MM.1S (cell line): ENCODE data around the gene PIEZO2.

Experiments
- DNase-seq: peaks from one replicate; pipeline ENCODE4 v3.0.0-alpha.2; 2015
- H2AFZ ChIP-seq: fragments of 300-600 bp; sonication (generic); 2 replicates; pipeline ENCODE4 v1.6.0; 2016; ENCODE audit warnings: antibody characterized with exemption, low read length
- H3F3A ChIP-seq: fragments of 300-600 bp; sonication (generic); 2 replicates; pipeline ENCODE4 v1.6.1; 2016; ENCODE audit warnings: mild to moderate bottlenecking, antibody characterized with exemption, low read length, moderate library complexity, mixed read lengths; ENCODE audit not compliant: insufficient read depth
- H3K27ac ChIP-seq: fragments of 300-600 bp; sonication (generic); 2 replicates; pipeline ENCODE4 v1.5.1; 2016; ENCODE audit warnings: mild to moderate bottlenecking, low read length
- H3K27me3 ChIP-seq: fragments of 300-600 bp; sonication (generic); replicated peaks from 2 replicates; pipeline ENCODE4 v1.6.0; 2016; ENCODE audit warnings: low read length; ENCODE audit not compliant: insufficient read depth
- H3K36me3 ChIP-seq: fragments of 300-600 bp; sonication (generic); replicated peaks from 2 replicates; pipeline ENCODE4 v1.6.1; 2016; ENCODE audit warnings: mild to moderate bottlenecking, low read length, mixed read lengths; ENCODE audit not compliant: insufficient read depth
- H3K4me1 ChIP-seq: fragments of 300-600 bp; sonication (generic); 2 replicates; pipeline ENCODE4 v1.6.1; 2016; ENCODE audit warnings: low read length, mixed read lengths
- H3K4me2 ChIP-seq: fragments of 300-600 bp; sonication (generic); 2 replicates; pipeline ENCODE4 v1.6.0; 2016; ENCODE audit warnings: low read depth, low read length
- H3K4me3 ChIP-seq: fragments of 300-600 bp; sonication (generic); 2 replicates; pipeline ENCODE4 v1.5.1; 2016; ENCODE audit warnings: low read length, mixed read lengths
- H3K79me2 ChIP-seq: fragments of 300-600 bp; sonication (generic); 2 replicates; pipeline ENCODE4 v1.6.1; 2016; ENCODE audit warnings: mixed run types, low read length, mixed read lengths
- H3K9ac ChIP-seq: fragments of 300-600 bp; sonication (generic); 2 replicates; pipeline ENCODE4 v1.6.1; 2016; ENCODE audit warnings: low read length, mixed read lengths
- H3K9me2 ChIP-seq: fragments of 300-600 bp; sonication (generic); replicated peaks from 2 replicates; pipeline ENCODE4 v1.6.1; 2016; ENCODE audit warnings: mild to moderate bottlenecking, low read length, mixed read lengths; ENCODE audit not compliant: insufficient read depth
- H3K9me3 ChIP-seq: fragments of 300-600 bp; sonication (generic); replicated peaks from 2 replicates; pipeline ENCODE4 v1.6.1; 2016; ENCODE audit warnings: mild to moderate bottlenecking, low read length, mixed read lengths; ENCODE audit not compliant: insufficient read depth
- H4K20me1 ChIP-seq: fragments of 300-600 bp; sonication (generic); 2 replicates; pipeline ENCODE4 v1.6.1; 2016; ENCODE audit warnings: mild to moderate bottlenecking, low read length, moderate library complexity, mixed read lengths; ENCODE audit not compliant: insufficient read depth
- CTCF ChIP-seq: fragments of 300-600 bp; sonication (generic); IDR thresholded peaks from 2 replicates; pipeline ENCODE4 v1.5.1; 2016; ENCODE audit warnings: antibody characterized with exemption, low read length, mixed read lengths
- EZH2 ChIP-seq: fragments of 300-600 bp; sonication (generic); optimal IDR thresholded peaks from 2 replicates; pipeline ENCODE3; 2017; ENCODE audit warnings: low read depth, mild to moderate bottlenecking, antibody characterized with exemption, low read length, mixed read lengths
- EZH2phosphoT487 ChIP-seq: fragments of 300-600 bp; sonication (generic); IDR thresholded peaks from 2 replicates; pipeline ENCODE4 v1.6.1; 2018; ENCODE audit warnings: antibody characterized with exemption, low read length

Gene PIEZO2

GRCh38 chr18:11148680-11149440 is 509 bp downstream of the PIEZO2 start:
- no peak overlapping the region for H3K4me2 ChIP-seq
- no peaks in the 10 kb centered on the region for H3K79me2 ChIP-seq
- no peaks in the 10 kb centered on the region for H3K4me1 ChIP-seq
- no peaks in the 10 kb centered on the region for H3K36me3 ChIP-seq
- DNase-seq = no peak
- H3K27ac ChIP-seq = no peak overlapping the region
- H4K20me1 ChIP-seq = no peaks in the 10 kb centered on the region
- H3K4me3 ChIP-seq = no peak overlapping the region
- H3K9me3 ChIP-seq = no peaks in the 10 kb centered on the region
- no peak overlapping the region for H2AFZ ChIP-seq
- H3K9ac ChIP-seq = no peak overlapping the region
- TF ChIP-seq CTCF = no peak
- TF ChIP-seq EZH2 = no peak
- TF ChIP-seq EZH2phosphoT487 = no peak
- no peaks in the 10 kb centered on the region for H3F3A ChIP-seq
- H3K27me3 ChIP-seq = no peaks in the 10 kb centered on the region
- no peaks in the 10 kb centered on the region for H3K9me2 ChIP-seq

GRCh38 chr18:11147962-11148679 is 1.2 kb downstream of the PIEZO2 start:
- H3K4me2 ChIP-seq = no peak overlapping the region
- H3K4me3 ChIP-seq = no peak overlapping the region
- H3K4me1 ChIP-seq = no peaks in the 10 kb centered on the region
- H3K9ac ChIP-seq = no peak overlapping the region
- H3K9me3 ChIP-seq = no peaks in the 10 kb centered on the region
- no peaks in the 10 kb centered on the region for H3K9me2 ChIP-seq
- no peaks in the 10 kb centered on the region for H3K36me3 ChIP-seq
- no peaks in the 10 kb centered on the region for H3K27me3 ChIP-seq
- no peak for DNase-seq
- no peak overlapping the region for H3K27ac ChIP-seq
- no peaks in the 10 kb centered on the region for H3K79me2 ChIP-seq
- no peaks in the 10 kb centered on the region for H3F3A ChIP-seq
- TF ChIP-seq EZH2 (no peak), EZH2phosphoT487 (no peak), CTCF (no peak)
- no peaks in the 10 kb centered on the region for H4K20me1 ChIP-seq
- H2AFZ ChIP-seq = no peak overlapping the region

- Histone ChIP-seq H3K4me3 (no peak overlapping the region), H3K9ac (no peak overlapping the region)
Observed at GRCh38 chr18:11147371-11147951, 1.9 kb downstream of the PIEZO2 start.

More at GRCh38 chr18:11147371-11147951, 1.9 kb downstream of the PIEZO2 start:
- Histone ChIP-seq H3K79me2 (no peaks in the 10 kb centered on the region), H2AFZ (0 out of 2 replicates have a peak overlapping the region, but pooled peaks have one; percentile 27), H3K4me2 (no peak overlapping the region), H3K36me3 (no peaks in the 10 kb centered on the region), H3F3A (no peaks in the 10 kb centered on the region), H3K27me3 (no peaks in the 10 kb centered on the region), H3K9me3 (no peaks in the 10 kb centered on the region), H3K4me1 (no peaks in the 10 kb centered on the region), H3K27ac (no peak overlapping the region), H4K20me1 (no peaks in the 10 kb centered on the region), H3K9me2 (no peaks in the 10 kb centered on the region)
- TF ChIP-seq EZH2 (no peak), CTCF (no peak)
- no peak for DNase-seq
